ENCODE measurements around the gene MVK.

- TF ChIP-seq CTCF (IDR thresholded peaks at IDR 0.05) (no peak), POLR2A (IDR thresholded peaks at IDR 0.05) (no peak)
These were observed 43.6 kb upstream of the MVK start for GRCh38 chr12:109529691-109530640.

Data from adrenal gland (tissue), 5 donors.